ENCODE results near the gene RAB26.

The RAB26 gene

DNA sequence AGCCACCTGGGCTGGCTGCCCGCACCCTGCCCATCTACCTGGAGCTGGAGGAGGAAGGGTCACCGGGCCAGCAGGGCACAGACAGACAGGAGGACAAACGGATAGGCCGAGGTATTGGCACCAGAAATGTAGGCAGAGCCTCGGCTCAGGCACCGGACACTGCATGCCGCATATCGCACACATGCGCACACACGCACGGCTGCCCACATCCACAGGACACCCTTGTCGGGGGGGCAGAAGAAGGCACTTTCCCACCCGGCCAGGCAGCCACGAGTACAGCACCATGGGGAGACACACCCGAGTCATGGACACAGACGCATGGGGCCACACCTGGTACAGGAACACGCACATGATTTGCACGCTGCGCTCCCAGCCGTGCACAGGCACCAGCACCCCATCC lies 33.5 kb downstream of the RAB26 start:
- TF ChIP-seq CTCF (IDR thresholded peaks at IDR 0.05; ENCODE audit: low read depth, low read length): no peak
- no peak overlapping the region for H3K4me3 ChIP-seq (ENCODE audit: low read depth, low read length)
- no peak for DNase-seq (ENCODE audit: low read depth, low spot score)
- in situ Hi-C loops (cut with HindIII; ENCODE audit: low sequenced_read_pairs): no loop called here

DNA sequence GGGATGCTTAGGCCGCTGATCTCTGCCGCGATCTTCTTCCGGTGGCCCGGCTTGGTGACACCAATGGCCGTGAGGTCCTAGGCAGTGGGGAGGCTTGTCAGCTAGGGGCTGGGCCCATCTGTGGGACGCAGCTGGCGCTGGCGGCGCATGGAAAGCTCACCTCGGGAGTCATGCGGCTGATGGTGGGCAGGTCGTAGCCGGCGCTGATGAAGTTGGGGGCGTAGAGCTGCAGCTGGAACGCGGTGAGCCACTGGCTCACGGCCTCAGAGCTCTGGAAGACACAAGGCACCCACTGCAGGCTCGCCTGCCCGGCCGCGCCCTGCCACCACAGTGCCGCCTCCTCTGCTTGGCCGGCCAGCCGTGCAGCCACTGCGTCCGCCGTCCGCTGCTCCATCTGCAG lies 35.2 kb downstream of the RAB26 start:
- H3K4me3 ChIP-seq (ENCODE audit: low read depth, low read length): no peak overlapping the region
- in situ Hi-C loops (cut with HindIII; ENCODE audit: low sequenced_read_pairs): no loop called here
- no peak for TF ChIP-seq CTCF (IDR thresholded peaks at IDR 0.05; ENCODE audit: low read depth, low read length)
- DNase-seq (ENCODE audit: low read depth, low spot score): no peak

DNA sequence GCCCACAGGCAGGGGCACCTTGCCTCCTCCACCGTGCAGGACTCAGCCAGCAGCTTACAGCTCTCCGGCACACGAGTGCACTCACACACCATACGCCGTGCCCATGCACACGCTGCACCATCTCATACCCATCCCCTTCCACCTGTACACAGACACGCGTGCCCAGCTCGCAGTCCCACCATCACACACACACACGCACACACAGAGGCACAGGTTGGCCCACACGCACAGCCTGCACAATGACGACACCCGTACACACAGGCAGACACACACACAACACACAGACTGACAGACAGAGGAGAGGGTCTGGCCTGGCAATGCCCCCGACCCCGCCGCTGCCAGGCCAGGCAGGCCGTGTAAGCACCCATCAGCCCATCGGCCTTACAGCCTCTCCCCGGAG lies 35.9 kb downstream of the RAB26 start:
- in situ Hi-C loops (cut with HindIII; ENCODE audit: low sequenced_read_pairs): no loop called here
- H3K4me3 ChIP-seq (ENCODE audit: low read depth, low read length): no peak overlapping the region
- no peak for TF ChIP-seq CTCF (IDR thresholded peaks at IDR 0.05; ENCODE audit: low read depth, low read length)
- DNase-seq (ENCODE audit: low read depth, low spot score): no peak

GRCh38 chr16:2184962-2185361 lies 36.5 kb downstream of the RAB26 start:
- no peak for DNase-seq (ENCODE audit: low read depth, low spot score)
- TF ChIP-seq CTCF (IDR thresholded peaks at IDR 0.05; ENCODE audit: low read depth, low read length): no peak
- no peak overlapping the region for H3K4me3 ChIP-seq (ENCODE audit: low read depth, low read length)
- in situ Hi-C loops (cut with HindIII; ENCODE audit: low sequenced_read_pairs): no loop called here

DNA sequence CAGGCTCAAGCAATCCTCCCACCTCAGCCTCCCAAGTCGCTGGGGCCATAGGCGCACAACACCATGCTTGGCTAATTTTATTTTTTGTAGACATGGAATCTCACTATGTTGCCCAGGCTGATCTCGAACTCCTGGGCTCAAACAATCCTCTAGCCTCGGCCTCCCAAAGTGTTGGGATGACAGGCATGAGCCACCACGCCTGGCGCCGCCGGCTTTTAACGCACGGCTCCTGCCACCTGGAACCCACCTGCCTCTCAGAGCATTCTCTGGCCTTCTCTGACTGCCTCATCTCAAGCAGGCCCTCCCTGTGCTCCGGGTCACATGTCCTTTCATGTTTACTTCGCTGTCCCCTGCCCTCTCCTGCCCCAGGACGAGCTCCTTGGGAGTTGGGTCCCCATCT lies 37.6 kb downstream of the RAB26 start:
- TF ChIP-seq CTCF (IDR thresholded peaks at IDR 0.05; ENCODE audit: low read depth, low read length): no peak
- H3K4me3 ChIP-seq (ENCODE audit: low read depth, low read length): no peak overlapping the region
- in situ Hi-C loops (cut with HindIII; ENCODE audit: low sequenced_read_pairs): no loop called here
- DNase-seq (ENCODE audit: low read depth, low spot score): no peak

DNA sequence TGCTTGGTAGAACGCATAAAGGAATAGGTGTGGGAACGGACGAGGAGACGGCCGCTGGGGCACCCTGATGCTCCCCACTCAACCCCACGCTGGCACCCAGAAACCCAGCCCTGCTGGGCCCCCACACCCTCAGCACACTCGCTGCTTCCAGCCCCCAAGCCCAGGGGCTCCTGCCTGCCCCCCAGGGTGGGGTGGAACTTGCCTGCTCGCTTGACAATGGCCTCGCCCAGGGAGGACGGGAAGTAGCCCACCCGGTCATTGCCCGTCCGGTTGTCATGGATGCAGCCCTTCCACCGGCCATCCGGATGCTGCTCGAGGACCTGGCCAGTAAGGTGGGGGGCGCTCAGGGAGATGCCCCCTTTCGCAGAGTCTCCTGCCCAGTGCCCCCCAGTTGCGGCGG lies 38.1 kb downstream of the RAB26 start:
- no peak overlapping the region for H3K4me3 ChIP-seq (ENCODE audit: low read depth, low read length)
- DNase-seq (ENCODE audit: low read depth, low spot score): no peak
- TF ChIP-seq CTCF (IDR thresholded peaks at IDR 0.05; ENCODE audit: low read depth, low read length): no peak
- in situ Hi-C loops (cut with HindIII; ENCODE audit: low sequenced_read_pairs): no loop called here

DNA sequence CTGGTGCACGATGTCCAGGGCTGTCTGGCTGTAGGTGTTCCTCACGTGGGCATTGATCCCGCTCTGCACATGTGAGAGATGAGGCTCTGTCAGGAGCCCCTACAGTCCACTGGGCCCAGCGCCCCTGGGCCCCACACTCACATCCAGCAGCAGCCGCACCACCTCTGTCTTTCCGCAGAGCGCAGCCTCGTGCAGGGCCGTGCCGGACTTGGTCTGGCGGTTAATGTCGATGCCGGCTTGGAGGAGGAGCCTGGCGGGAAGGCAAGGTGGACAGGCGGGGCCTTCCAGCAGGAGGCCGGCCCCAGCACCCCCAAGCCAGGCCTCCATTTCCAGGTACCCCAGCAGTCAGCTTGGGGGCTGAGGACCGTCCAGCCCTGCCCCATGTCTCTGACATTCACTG lies 38.8 kb downstream of the RAB26 start:
- DNase-seq (ENCODE audit: low read depth, low spot score): no peak
- no peak for TF ChIP-seq CTCF (IDR thresholded peaks at IDR 0.05; ENCODE audit: low read depth, low read length)
- in situ Hi-C loops (cut with HindIII; ENCODE audit: low sequenced_read_pairs): no loop called here
- H3K4me3 ChIP-seq (ENCODE audit: low read depth, low read length): no peak overlapping the region
